DMS153 (cell line): ENCODE measurements around the gene POU2AF3.
"Not testable (repeated sequence)": the region's sequence is repeated elsewhere in the genome, so short reads cannot be mapped to it uniquely, and the experiment has no call there.

Experiments
- DNase-seq: peaks from one replicate; lab custom pipeline; 2025; lab: John Stamatoyannopoulos, UW

POU2AF3 gene

DNA sequence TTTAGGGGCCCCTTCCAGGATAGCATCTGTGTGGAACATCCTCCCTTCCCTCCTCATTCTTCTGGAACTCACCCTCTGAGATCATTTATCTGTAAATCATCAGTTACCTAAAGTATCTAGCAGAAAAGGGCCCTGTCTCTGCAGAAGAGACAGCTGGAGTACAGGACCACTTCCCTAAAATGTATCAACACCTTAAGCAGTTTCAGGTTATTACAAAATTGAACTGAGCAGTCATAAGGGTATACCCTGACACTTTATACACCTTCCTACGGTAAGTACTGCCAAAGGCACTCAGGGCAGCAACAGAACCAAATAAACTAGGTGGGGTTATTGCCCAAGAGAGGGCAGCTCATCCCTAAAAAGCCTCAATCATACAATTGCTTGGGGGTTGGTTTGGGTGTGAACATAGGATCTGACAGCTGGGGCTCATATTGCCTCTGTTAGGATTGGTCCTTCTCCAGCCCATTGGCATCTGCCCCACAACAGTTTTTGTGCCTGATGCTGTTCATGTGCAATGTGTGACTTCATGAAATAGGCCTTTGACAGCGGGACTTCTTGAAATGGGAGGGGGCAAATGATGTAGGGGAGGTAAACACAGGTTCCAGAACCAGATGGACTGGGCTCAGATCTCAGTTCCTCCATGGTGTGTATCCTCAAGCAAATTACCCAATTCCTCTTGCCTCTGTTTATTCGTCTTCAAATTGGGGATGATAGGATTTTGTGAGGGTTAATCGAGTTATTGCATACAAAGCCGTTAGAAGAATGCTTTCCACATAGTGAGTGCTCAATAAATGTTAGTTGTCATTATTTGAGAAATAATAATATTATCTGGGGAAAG, 2.9 kb downstream of the POU2AF3 start:
- DNase-seq, result peak; percentile 29

DNA sequence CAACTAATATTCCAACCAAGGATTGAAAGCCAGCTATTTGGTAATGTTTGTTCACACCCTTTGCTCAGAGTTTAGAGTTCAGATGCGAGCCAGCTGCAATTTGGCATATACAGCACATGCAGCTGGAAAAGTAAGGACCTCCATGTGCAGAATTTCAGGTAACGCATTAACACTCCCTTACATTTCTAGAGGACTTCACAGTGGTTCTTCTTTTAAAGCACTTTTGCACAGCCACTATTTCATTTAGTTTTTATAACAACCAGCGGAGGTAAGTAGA, 3.4 kb downstream of the POU2AF3 start:
- DNase-seq, result no peak

DNA sequence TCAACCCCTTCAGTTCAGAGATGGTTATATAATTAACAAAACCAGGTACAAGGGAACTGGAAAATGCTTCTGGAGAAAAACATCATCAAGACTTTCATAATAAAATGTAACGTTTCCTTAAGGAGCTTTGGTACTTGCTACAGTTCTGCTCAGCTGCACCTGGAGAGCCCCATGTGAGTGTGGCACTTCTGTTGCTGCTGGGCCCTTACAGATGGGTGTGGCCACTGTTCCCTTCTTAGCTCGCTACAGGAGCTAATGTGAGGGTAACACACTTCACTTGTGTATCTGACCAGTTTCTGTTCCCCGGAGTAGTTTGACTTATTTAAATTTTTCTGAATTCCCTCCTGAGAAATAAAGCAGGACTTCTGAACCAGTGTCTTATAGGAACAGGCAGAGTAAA, 4.0 kb downstream of the POU2AF3 start:
- DNase-seq, result peak; percentile 42

DNA sequence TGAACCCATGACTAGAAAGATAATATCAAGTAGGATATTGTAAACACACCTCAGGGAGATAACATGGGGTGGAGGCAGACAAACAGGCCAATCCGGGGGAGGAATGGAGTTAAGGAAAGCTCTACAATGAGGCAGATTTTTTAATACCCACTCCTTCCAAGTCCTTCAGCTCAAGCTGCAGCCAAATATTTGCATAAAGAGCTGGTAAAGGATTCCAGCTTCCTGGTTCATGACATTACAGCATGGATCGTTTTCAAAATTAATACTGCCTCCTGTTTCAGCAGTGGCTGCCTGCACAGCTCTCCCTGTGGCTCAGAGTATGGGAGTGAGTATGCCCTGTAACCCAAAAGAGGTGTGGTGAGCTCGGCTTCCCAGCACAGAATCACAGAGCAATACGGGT, 5.1 kb downstream of the POU2AF3 start:
- peak; percentile 94 for DNase-seq

DNA sequence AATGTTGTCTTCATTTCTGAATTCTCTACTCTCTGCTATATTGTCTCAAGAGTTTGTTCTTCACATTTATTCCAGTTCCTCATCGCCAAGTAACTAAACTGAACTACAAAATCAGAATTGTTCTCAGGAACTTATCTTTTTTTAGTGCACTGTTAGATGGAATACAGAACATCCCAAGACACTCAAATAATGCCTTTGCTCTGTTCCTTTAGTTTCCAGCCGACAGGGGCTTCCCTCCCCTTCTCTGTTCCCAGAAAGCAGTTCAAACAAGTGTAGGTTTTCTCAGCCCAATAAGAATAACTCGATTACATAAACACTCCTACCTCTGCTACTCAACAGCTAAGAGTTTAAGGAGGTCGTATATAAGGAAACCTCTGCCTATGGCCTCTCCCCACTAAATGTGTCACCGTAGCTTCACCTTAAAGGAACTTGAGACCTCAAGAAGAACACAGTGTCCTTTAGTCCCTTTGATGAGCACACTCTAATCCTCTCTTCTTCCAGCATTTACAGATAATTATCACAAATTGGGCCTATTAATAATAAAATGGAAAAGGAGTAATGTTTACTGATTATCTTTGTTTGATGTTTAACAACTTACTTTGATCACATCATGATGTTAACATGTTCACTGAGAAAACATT, 6.9 kb downstream of the POU2AF3 start:
- no peak for DNase-seq

DNA sequence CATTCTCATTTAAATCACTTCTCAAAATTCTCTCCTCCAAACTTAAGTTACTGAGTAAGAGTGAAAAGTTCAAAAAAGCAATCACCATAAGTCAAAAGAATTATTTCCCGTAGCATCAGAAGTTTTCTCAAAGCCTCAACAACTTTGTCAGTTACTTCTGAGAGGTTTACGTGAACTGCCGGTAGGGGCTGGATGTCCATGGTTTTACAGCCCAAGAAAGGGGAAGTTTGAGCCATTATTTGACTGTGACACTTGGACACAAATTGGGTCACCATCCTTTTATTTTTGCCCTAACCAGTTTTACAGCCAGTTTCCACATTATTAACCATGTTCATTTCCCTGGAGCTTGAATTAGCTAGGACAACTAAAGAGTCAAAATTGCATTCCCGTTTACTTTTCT, 7.5 kb downstream of the POU2AF3 start:
- no peak for DNase-seq

DNA sequence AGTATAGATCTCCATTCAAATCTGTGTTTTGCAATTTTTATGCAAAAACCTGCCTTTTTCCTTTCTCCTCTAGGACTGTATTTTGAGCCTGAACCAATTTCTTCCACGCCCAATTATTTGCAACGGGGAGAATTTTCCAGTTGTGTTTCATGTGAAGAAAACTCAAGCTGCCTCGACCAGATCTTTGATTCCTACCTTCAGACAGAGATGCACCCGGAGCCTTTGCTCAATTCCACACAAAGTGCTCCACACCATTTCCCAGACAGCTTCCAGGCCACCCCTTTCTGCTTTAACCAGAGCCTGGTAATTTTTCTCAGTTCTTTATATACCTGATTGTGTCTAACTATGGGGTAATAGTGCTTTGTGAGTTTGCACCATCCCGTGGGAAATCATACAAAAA, 8.0 kb downstream of the POU2AF3 start:
- DNase-seq, result no peak

DNA sequence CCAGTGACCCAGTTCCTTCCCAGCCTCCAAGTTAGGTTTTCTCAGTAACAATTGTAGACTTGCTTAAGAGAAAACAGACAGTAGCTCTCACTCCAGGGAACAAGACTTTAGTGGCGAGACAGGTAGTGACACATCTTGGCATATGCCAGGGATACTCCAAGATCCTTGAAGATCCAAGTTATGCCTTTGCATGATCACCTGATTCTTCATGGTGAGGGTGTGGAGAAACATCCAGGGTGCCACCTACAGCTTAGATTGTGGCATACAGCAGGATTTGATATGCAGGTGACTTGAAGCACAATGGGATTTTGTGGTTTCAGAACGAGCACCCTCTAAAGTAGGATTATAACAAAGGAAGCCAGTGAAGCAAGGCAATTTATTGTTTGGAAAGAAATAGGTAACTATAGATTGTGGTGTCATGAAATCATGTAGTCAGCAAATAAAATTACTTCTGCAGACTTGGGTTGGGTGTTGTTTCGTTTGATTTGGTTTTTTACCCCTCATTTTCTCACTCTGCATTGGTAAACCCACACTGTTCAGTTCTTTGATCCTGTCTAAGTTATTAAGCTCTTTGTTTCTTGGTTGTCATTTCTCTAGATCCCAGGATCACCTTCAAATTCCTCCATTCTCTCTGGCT, 9.2 kb downstream of the POU2AF3 start:
- DNase-seq, result peak; percentile 86

DNA sequence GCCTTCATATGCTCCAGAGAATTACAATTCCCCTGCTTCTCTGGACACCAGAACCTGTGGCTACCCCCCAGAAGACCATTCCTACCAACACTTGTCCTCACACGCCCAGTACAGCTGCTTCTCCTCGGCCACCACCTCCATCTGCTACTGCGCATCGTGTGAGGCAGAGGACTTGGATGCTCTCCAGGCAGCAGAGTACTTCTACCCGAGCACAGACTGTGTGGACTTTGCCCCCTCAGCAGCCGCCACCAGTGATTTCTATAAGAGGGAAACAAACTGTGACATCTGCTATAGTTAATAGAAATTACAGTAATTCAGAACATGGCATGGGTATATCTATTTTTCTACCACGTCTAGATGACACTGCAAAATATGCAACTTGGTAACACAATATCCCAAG, 9.8 kb downstream of the POU2AF3 start:
- peak; percentile 88 for DNase-seq

DNA sequence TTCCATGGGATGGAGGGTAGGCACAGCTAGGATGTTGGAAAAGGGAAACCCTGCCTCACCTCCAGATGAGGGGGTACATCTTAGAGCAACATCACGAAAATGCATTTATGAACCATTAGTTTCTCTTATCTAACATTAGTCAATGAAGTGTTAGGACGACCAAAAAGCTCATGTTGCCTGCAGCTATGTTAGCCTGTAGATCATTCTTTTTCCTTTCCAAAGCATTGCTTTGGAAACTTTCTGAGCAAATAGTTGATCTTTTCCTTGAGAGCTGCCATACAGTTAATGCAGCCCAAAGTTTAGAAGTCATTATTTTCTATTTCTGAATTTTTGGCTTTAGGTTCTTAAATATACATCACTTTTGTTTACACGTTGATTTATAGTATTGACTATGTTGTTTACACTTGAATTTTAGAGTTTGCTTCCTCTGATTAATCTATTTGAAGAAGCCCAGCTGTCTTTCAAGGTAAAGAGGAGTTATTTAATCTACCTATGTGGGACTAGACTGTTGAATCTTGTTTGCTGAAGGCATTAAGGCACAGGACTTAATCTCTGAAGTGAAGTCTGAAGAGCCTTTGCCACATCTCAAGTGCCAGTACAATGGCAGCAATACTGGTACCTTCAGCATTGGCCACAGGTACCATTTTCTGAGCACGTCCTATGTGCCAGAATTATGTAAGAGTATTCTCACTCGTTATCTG, 11.0 kb downstream of the POU2AF3 start:
- DNase-seq, result peak; percentile 80

DNA sequence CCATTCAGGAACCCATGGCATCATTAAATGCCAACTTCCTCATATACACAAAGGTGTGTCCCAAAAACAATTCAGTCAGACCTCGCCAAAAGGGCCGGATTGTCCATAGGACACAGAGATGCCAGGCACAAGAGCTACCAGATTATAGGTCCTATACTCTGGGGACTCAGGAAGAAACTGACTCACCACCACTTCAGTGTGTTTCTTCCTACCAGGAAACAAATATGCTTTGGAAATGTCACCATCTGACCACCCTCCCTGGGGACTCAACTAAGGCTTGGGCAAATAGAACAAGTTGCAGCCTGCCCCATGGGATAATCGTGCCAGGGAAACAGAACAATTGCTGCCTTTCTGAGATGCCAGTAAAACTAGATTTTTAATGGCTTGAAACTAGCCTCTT, 11.7 kb downstream of the POU2AF3 start:
- DNase-seq, result peak; percentile 99

DNA sequence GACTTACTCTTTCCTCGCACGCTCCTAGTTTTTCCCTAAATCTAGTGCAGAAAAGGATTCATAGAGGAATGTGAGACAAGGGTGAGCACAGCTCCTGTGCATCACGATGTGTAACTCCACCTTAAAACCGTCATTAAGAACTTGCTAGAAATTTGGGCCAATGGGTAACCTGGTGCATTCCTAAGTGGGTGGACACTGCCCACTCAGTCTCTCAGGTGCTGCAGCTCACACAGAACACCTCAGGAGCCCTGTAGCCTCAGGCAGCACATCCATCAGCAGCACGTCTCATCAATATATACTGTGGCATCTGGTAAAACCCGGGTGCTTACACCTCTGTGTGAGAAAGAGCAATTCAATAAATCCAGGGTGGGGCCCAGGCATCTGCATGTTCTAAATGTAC, 12.4 kb downstream of the POU2AF3 start:
- DNase-seq, result peak; percentile 39

DNA sequence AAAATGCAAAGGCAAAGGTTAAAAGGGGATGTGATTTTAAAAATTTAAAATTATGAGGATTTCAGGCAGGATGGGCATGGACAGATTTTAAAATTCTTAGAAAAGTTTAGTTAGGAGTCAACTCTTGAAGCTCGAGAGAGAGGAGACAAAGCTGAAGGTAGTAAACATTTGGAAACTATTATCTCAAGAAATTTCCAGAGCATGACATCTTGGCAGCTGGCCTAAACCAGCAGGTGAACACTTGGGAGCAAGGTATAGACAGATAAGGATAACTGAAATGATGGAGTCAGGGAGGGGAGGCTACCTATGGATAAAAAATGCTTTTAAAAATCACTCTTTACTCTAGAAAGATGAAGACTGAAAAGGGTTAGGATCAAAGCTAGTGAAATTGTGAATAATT, 13.7 kb downstream of the POU2AF3 start:
- DNase-seq, result no peak

DNA sequence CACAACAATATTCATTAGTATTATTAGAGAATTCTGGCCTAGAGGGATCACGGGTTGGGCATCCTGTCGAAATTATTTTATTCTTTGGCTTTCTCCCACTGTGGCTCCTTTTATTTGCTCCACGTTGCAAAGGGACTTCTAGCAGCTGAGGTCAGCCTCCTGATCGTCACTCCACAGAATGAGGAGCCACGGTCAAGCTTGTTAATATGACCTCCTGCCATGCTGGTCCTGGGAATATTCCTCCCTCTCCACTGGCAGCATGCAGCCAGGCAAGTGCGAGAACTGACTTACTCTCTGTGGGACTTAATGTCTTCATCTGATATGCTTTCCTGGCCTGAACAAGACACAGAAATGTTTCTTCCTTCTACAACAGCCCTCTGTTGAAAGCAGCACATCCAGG, 20.9 kb downstream of the POU2AF3 start:
- no peak for DNase-seq

DNA sequence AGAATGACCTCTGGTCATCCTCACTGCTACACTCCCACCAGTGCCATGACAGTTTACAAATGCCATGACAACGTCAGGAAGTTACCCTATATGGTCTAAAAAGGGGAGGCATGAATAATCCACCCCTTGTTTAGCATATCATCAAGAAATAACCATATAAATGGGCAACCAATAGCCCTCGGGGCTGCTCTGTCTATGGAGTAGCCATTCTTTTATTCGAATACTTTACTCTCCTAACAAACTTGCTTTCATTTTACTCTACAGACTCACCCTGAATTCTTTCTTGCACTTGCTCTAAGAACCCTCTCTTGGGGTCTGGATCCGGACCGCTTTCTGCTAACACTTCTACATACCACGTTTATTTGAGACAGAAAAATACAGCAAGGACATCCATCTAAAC, 21.9 kb downstream of the POU2AF3 start:
- not testable (repeated sequence) for DNase-seq

DNA sequence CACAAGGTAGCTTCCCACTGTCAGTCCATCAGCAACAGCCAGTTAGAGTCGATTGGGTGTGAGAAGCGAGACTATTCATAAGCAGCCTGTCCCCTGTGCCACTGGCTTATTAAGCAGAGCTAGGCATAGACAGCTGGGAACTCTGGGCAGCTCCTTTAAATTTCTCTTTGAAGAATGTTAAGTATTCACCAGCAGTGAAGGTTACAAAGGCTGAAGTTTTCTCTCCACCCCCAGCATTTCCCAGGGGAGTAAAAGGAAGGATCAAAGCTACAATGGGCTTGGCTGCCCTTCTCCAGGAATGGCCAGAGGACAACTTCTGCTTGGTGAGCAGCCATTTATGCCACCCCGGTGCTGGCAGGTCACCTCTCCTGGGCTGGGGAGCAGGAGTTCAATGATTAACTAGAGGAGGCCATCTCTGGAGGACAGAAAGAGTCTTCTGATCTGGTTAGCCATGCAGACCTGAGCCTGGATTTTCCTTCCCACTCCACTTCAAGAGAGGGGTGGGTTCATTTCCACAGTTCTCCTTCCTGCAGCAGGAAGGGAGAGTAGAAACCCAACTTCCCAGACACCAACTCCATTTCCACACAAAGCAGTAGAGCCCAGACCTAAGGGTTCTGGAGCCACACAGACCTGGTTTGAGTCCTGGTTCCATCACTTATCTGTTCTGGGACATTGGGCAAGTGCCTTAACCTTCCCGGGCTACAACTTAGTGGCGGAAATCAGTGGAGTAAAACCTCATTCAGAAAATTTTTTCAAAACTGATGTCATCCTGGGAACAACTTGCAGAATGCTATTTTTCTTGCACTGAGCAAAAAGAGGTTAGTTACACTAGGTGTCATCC, 22.6 kb downstream of the POU2AF3 start:
- no peak for DNase-seq

DNA sequence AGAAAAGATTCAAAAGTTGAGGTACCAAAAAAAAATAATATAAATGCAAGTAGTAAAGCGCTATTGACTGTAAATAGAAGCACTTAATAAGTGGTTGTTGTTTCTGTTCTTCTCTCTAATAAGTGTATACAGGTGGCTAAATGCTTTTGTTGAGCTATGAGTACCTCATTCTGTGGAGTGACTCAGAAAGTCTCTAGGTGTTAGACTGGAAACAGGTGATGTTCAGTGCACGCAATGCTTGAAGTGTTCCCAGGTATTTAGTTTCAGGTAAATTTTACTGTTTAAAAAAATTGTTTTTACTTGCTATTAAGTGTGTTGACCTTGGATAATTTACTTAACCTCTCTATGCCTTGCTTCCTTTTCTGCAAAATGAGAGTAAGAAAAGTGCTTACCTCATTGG, 24.2 kb downstream of the POU2AF3 start:
- no peak for DNase-seq

DNA sequence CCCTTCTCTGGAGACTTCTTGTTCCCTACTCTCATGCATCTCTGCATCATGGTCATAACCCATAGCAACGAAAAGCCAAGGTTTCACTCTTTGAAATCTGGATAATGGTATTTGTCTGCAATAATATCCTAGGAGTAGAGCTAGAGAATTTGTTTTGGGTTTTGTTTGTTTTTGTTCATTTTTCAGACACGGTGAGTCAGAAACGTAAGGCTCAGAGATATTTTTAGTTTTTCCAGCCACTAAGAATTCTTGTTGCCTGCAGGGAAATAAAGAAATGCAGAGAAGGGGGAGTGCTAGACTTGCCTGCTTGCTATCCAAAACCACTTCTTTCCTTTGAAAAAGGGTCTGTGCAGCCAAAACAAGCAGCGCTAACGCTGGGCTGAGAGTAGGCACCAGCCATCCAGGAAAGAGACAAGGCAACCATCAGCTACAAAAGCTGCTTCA, 26.0 kb downstream of the POU2AF3 start:
- DNase-seq, result no peak

DNA sequence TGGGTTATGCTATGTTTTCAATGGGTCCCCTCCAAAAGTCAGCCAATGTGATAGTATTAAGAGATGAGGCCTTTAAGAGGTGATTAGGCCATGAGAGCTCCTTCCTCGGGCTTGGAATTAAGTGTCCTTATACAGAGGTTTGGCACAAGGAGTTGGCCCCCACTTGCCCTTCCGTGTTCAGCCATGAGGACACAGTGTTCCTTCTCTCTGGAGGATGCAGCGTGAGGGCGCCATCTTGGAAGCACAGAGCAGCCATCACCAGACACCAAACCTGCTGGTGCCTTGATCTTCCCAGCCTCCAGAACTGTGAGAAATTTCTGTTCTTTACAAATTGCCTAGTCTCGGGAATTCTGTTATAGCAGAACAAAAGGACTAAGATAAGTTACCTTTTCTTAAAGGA, 26.9 kb downstream of the POU2AF3 start:
- DNase-seq, result no peak

DNA sequence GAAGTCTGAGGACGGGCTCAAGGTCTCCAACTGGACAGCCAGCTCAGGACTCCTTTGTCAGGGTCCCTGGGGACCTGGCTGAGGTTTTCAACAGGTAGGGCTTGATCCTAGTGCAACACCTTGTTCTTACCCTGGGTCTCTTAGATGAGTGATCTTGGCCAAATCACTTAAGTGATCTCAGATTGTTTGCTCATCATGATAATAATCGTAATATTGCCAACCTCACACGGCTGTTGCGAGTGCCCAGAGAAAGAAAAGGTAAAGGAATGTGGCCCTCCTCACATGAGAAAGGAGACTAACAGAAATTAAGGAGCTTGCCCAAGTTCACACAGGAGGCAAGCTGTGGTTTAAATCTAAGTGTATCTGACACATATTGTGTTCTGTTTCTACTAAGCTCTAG, 28.5 kb downstream of the POU2AF3 start:
- DNase-seq, result no peak

DNA sequence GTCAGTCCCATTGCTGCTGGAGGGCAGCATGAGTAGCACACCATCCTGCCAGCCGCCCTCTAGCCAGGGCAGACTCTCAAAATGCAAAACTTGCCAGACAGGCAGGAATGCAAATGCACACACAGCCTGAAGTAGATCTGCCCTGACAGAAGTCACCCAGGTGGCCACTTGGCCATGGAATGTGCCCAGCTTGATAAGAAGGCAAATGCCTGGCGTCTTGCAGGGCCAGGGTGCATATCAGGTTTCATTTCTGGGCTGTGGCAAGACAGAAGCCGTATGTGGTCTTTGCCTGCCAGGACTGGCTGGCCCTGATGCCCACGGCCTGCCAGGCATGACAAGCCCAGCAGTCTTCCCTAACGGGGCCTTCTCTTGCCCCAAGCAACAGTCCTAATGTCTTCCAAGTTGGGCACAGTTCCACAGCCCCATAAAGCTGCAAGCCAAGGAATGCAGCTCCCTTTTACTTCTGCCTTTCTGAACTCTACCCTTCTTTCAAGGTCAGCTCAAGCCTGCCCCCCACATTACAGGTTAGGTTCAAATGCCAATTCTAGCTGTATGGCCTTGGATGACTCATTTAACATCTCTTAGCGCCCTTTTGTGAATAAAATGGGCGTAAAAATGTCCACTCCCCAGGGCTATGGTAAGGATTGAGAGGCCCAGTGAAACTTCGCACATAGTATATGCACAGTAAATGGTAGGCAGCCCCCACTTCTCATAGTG, 29.7 kb downstream of the POU2AF3 start:
- DNase-seq, result no peak
